Measurements from ENCODE around the gene SYNM.

The SYNM gene

GRCh38 chr15:99085413-99086326 lies 19.2 kb upstream of the SYNM start:
- no peak for DNase-seq

- DNase-seq: no peak
These were observed 18.6 kb upstream of the SYNM start for GRCh38 chr15:99086327-99086667.

GRCh38 chr15:99087405-99087943 lies 17.4 kb upstream of the SYNM start:
- no peak for DNase-seq

- no peak for DNase-seq
These were observed 14.7 kb upstream of the SYNM start for GRCh38 chr15:99090011-99090699.

GRCh38 chr15:99090938-99091337 lies 13.9 kb upstream of the SYNM start:
- DNase-seq: no peak

GRCh38 chr15:99092554-99093172 lies 12.2 kb upstream of the SYNM start:
- DNase-seq: no peak

GRCh38 chr15:99095626-99096025 lies 9.3 kb upstream of the SYNM start:
- DNase-seq: no peak

GRCh38 chr15:99096173-99096893 lies 8.5 kb upstream of the SYNM start:
- no peak for DNase-seq

- DNase-seq: no peak
These were observed 7.9 kb upstream of the SYNM start for GRCh38 chr15:99096894-99097426.

- DNase-seq: no peak
These were observed 7.2 kb upstream of the SYNM start for GRCh38 chr15:99097441-99098410.

- DNase-seq: no peak
These were observed 6.5 kb upstream of the SYNM start for GRCh38 chr15:99098426-99098825.

- DNase-seq: no peak
These were observed 5.9 kb upstream of the SYNM start for GRCh38 chr15:99098991-99099390.

GRCh38 chr15:99099661-99100060 lies 5.2 kb upstream of the SYNM start:
- no peak for DNase-seq

- peak; percentile 77 for DNase-seq
These were observed 4.4 kb upstream of the SYNM start for GRCh38 chr15:99100245-99101173.

- no peak for DNase-seq
These were observed 3.4 kb upstream of the SYNM start for GRCh38 chr15:99101501-99101900.

- DNase-seq: no peak
These were observed 2.3 kb upstream of the SYNM start for GRCh38 chr15:99102332-99103235.

- DNase-seq: no peak
These were observed 1.6 kb upstream of the SYNM start for GRCh38 chr15:99103279-99103678.

- peak; percentile 75 for DNase-seq
These were observed 848 bp downstream of the SYNM start for GRCh38 chr15:99105514-99106341.

All from hematopoietic multipotent progenitor cell treated with erythropoietin and hydrocortisone succinate and interleukin-3 and kit ligand, for 4 days (in vitro differentiated cells).